T-cell (primary cell): ENCODE results near the gene HELZ2. TPM values are rescaled to one million over a fixed set of nuclear protein-coding genes. Genes with fewer than 3 reads are reported as not detected.

Experiments
- ATAC-seq, 4 experiments: fragments of 200-7000 bp in 3 of 4; fragments of 150-1000 bp in 1 of 4; cut with Tn5 transposase; replicated peaks in 1 of 4; 1 replicate in 3 of 4; 2 replicates in 1 of 4; pipeline ENCODE4 v1.10.0; 2021; ENCODE audit warnings: moderate library complexity in 3 of 4, mild to moderate bottlenecking in 2 of 4, moderate number of reproducible peaks in 1 of 4
- CTCF ChIA-PET, 2 donors: fragments of 300-600 bp; sonication (Branson Sonifier 250); formaldehyde crosslinking; loops; one replicate each; lab custom pipeline; 2022; ENCODE audit warnings: antibody characterized with exemption in 2 of 2; lab: Charles Lee
- POLR2A ChIA-PET, 2 donors: fragments of 300-600 bp; sonication (Branson Sonifier 250); formaldehyde crosslinking; loops; one replicate each; lab custom pipeline; 2022; ENCODE audit warnings: antibody characterized with exemption in 2 of 2; lab: Charles Lee
- DNase-seq, 35 experiments: peaks; one replicate each; pipeline versions ENCODE4 v3.0.0 to v3.0.0-alpha.2; 2013 to 2023
- H3K27ac ChIP-seq: one replicate; pipeline ENCODE4 v1.5.1; 2013; ENCODE audit warnings: low read length
- H3K27me3 ChIP-seq, 2 experiments: replicated peaks in 1 of 2; 1 replicate in 1 of 2; 2 replicates in 1 of 2; pipeline versions ENCODE4 v1.6.1 to v1.7.0; 2013; ENCODE audit warnings: low read length in 1 of 2, mixed read lengths in 1 of 2; ENCODE audit not compliant: control insufficient read depth in 2 of 2, insufficient read depth in 2 of 2; ENCODE audit errors: extremely low read depth in 1 of 2
- H3K36me3 ChIP-seq, 2 donors: 1 replicate in 1 of 2; 2 replicates in 1 of 2; pipeline versions ENCODE4 v1.6.1 to v1.7.0; 2013; ENCODE audit warnings: low read length in 1 of 2; ENCODE audit not compliant: control insufficient read depth in 2 of 2, insufficient read depth in 1 of 2; ENCODE audit errors: extremely low read depth in 1 of 2
- H3K4me1 ChIP-seq, 2 experiments: 1 replicate in 1 of 2; 2 replicates in 1 of 2; pipeline versions ENCODE4 v1.6.1 to v1.7.0; 2013; ENCODE audit warnings: low read length in 2 of 2, mixed read lengths in 1 of 2; ENCODE audit not compliant: insufficient read depth in 2 of 2, control insufficient read depth in 1 of 2; ENCODE audit errors: extremely low read depth in 1 of 2
- H3K4me3 ChIP-seq, 2 donors: 1 replicate in 1 of 2; 2 replicates in 1 of 2; pipeline versions ENCODE4 v1.5.1 to v1.7.0; 2013; ENCODE audit warnings: mild to moderate bottlenecking in 2 of 2, low read length in 1 of 2, moderate library complexity in 1 of 2; ENCODE audit not compliant: control insufficient read depth in 1 of 2; ENCODE audit errors: extremely low read depth in 1 of 2
- H3K9me3 ChIP-seq: 2 replicates; pipeline ENCODE4 v1.7.0; 2013
- H3K27ac Mint-ChIP-seq, 2 donors: one replicate each; pipeline ENCODE4 v1.8.0; 2020 to 2021; ENCODE audit warnings: mild to moderate bottlenecking in 2 of 2, mixed read lengths in 2 of 2
- H3K27me3 Mint-ChIP-seq, 2 donors: one replicate each; pipeline ENCODE4 v1.8.0; 2021 to 2022; ENCODE audit warnings: mixed read lengths in 2 of 2
- H3K36me3 Mint-ChIP-seq: one replicate; pipeline ENCODE4 v1.8.0; 2021; ENCODE audit warnings: mixed read lengths
- H3K4me1 Mint-ChIP-seq, 3 donors: one replicate each; pipeline ENCODE4 v1.8.0; 2020 to 2022; ENCODE audit warnings: mixed read lengths in 3 of 3, mild to moderate bottlenecking in 1 of 3
- H3K4me3 Mint-ChIP-seq, 3 donors: one replicate each; pipeline ENCODE4 v1.8.0; 2020 to 2022; ENCODE audit warnings: mild to moderate bottlenecking in 3 of 3, mixed read lengths in 3 of 3, moderate library complexity in 3 of 3
- H3K9me3 Mint-ChIP-seq, 3 donors: one replicate each; pipeline ENCODE4 v1.8.0; 2020 to 2022; ENCODE audit warnings: mixed read lengths in 3 of 3
- WGBS: methylation state at CpG from one replicate; pipeline ENCODE4 v1.1.5; 2013; ENCODE audit warnings: missing lambda C conversion rate; ENCODE audit not compliant: insufficient coverage; 5-methylcytosine and 5-hydroxymethylcytosine counted together
- total RNA-seq, 35 experiments: library from RNA in 6 of 35; stranded (reverse) in 6 of 35; fragments of 120-200 nt in 1 of 35; gene quantifications; one replicate each; pipeline versions ENCODE4 v1.2.1 to v1.2.4 and lab custom pipeline; 2013 to 2026

Gene HELZ2
- total RNA-seq, 5 donors from 2014 or later (not counting 1 experiment from before 2014, with no cell fraction given) = 31.6 to 73.0 (median 43.5) TPM

DNA sequence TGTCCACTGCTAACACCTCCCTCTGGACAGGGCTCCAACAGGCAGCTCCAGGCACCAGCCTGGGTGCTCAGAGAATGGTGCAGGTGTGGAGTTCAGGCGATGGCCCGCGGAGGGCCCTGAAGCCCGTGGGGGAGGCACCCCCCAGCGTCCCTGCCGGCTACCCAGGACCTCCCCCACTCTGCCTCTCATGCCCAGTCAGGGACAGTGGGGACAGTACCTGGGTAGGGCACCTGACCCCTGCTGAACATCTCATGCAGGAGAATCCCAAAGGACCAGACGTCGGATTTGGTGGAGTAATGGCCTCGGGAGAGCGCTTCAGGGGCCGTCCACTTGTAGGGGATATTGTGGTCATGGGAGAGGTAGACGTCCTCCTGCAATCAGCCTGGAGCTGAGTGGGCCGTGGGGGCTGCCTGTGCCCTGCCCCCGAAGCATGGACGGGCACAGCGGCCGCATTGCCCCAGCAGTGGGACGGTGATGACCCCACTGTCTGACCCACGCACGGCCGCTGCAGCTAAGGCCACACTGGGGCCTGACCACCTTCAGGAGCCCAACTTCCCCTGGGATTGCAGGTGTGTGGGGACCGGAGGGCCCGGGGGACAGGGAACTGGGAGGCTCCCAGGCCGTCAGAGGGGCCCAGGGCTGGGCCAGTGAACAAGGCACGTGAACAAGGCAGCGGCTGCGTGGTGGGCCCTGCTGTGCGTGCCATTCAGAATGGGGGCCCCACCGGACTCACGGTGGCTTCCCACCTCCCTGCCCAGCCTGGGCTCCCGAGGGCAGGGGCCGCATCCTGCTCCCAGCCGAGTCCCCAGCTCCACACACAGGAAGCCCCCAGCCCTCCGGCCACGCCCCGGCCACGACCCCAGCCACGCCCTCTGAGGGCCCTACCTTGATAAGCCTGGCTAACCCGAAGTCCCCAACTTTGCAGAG is 43.9 kb downstream of the HELZ2 start:
- H3K27me3 ChIP-seq = peaks cover 0 to 7% of the 10 kb centered on the region in 2 experiments
- ATAC-seq (no peak), DNase-seq (peak in 1 of 35 experiments; percentile 2)
- Mint-ChIP-seq H3K27me3 (no peaks in the 10 kb centered on the region), H3K27ac (no peak overlapping the region), H3K9me3 (no peaks in the 10 kb centered on the region), H3K36me3 (no peaks in the 10 kb centered on the region), H3K4me3 (no peak overlapping the region), H3K4me1 (peaks cover 0 to 9% (median 0%) of the 10 kb centered on the region in 3 donors)
- no peak overlapping the region for H3K27ac ChIP-seq
- H3K36me3 ChIP-seq = no peaks in the 10 kb centered on the region
- CTCF ChIA-PET = no interaction called here
- POLR2A ChIA-PET = interaction anchor here in 1 of 2 donors (0.6 kb wide), 2 partner anchors 7 to 10 kb away, joined by 3 to 4 read pairs; no protein-coding TSS in a partner anchor
- WGBS = 82% methylated on average over 27 of the region's 39 CpGs
- no peaks in the 10 kb centered on the region for H3K9me3 ChIP-seq
- no peak overlapping the region for H3K4me3 ChIP-seq
- H3K4me1 ChIP-seq = no peaks in the 10 kb centered on the region

DNA sequence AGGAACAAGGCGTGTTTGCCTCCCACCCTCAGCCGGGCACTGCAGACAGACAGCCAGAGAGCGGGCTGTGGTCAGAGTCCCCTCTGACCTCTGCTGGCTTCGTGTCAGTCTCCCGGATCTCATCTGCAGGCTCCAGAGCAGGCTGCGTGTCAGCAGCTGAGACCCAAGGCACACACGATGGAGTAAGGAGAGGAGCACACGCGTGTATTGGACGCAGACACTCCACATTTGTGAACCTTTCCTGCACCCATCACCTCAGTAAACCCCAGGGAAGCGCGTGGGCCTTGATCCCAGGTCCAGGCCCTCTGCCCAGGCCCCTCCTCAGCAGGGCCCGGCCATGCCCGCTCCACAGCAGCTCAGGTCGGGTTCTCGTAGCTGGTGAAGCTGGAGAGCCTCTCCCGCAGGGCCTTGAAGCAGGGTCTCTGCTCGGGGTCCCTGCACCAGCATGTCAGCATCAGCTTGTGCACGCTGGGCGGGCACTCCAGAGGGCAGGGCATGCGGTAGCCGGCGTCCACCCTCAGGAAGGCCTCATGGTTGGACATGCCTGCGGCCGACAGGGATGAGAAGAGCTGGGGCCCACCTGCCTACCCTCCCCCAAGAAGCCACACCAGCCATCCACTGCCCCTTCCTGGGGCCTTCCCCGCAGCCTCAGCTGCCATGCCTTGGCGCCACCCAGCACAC is 44.7 kb downstream of the HELZ2 start:
- POLR2A ChIA-PET = no interaction called here
- no peak for DNase-seq
- H3K27ac Mint-ChIP-seq = no peak overlapping the region

DNA sequence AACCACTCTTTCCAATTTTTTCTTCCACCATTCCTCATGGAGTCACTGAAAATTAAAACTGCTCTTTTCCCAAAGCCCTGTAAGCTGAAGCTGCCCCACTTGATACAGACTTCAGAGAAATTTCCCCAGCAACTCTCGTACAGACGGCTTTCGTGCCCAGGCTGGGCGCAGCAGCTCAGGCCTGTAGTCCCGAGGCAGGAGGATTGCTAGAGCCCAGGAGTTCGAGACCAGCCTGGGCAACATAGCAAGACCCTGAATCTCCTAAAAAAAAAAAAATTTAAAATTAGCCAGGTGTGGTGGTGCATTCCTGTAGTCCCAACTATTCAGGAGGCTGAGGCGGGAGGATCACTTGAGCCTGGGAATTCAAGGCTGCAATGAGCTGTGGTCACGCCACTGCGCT is 46.9 kb downstream of the HELZ2 start:
- Mint-ChIP-seq H3K27me3 (no peaks in the 10 kb centered on the region), H3K36me3 (peaks cover 9% of the 10 kb centered on the region), H3K27ac (peak overlapping the region in 1 of 2 donors; percentile 54), H3K4me1 (peaks cover 12 to 25% (median 20%) of the 10 kb centered on the region in 3 donors), H3K4me3 (no peak overlapping the region), H3K9me3 (no peaks in the 10 kb centered on the region)
- 85% methylated on average over 9 of the region's 9 CpGs for WGBS
- ATAC-seq (no peak), DNase-seq (no peak)
- Histone ChIP-seq H3K27me3 (peaks cover 0 to 9% of the 10 kb centered on the region in 2 experiments), H3K4me1 (peaks cover 0 to 6% of the 10 kb centered on the region in 2 experiments), H3K9me3 (no peaks in the 10 kb centered on the region), H3K27ac (no peak overlapping the region), H3K4me3 (no peak overlapping the region), H3K36me3 (peaks cover 4 to 11% of the 10 kb centered on the region in 2 donors)
- POLR2A ChIA-PET = no interaction called here
- CTCF ChIA-PET = no interaction called here

More for the DNA sequence above, 44.7 kb downstream of the HELZ2 start:
- Mint-ChIP-seq H3K27me3 (no peaks in the 10 kb centered on the region), H3K36me3 (no peaks in the 10 kb centered on the region), H3K4me1 (peaks cover 2 to 10% (median 6%) of the 10 kb centered on the region in 3 donors), H3K9me3 (no peaks in the 10 kb centered on the region), H3K4me3 (no peak overlapping the region)
- Histone ChIP-seq H3K27ac (no peak overlapping the region), H3K36me3 (no peaks in the 10 kb centered on the region), H3K27me3 (peaks cover 0 to 7% of the 10 kb centered on the region in 2 experiments), H3K9me3 (no peaks in the 10 kb centered on the region), H3K4me1 (no peaks in the 10 kb centered on the region), H3K4me3 (no peak overlapping the region)
- CTCF ChIA-PET = no interaction called here
- WGBS = 84% methylated on average over 23 of the region's 27 CpGs
- peak in 1 of 4 experiments; percentile 10 for ATAC-seq

DNA sequence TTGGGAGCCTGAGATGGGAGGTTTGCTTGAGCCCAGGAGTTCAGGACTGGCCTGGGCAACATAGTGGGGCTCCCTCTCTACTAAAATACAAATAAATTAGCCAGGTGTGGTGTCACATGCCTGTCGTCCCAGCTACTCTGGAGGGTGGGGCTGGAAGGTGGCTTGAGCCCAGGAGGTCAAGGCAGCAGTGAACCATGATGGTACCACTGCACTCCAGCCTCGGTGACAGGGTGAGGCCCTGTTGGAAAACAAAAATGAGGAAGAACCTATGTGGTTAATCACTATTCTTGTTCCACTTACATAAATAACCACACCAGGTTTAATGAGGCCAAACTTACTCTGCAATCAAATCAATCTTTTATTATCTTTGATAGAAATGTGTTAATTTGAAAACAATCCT is 48.1 kb downstream of the HELZ2 start:
- Histone ChIP-seq H3K27ac (no peak overlapping the region), H3K9me3 (no peaks in the 10 kb centered on the region), H3K4me3 (no peak overlapping the region), H3K36me3 (peaks cover 8 to 13% of the 10 kb centered on the region in 2 donors), H3K4me1 (peaks cover 3 to 18% of the 10 kb centered on the region in 2 experiments), H3K27me3 (peaks cover 0 to 9% of the 10 kb centered on the region in 2 experiments)
- ChIA-PET CTCF (no interaction called here), POLR2A (no interaction called here)
- H3K4me1 Mint-ChIP-seq = peaks cover 15 to 29% (median 20%) of the 10 kb centered on the region in 3 donors
- no peaks in the 10 kb centered on the region for H3K9me3 Mint-ChIP-seq
- H3K36me3 Mint-ChIP-seq = peaks cover 9% of the 10 kb centered on the region
- ATAC-seq (no peak), DNase-seq (no peak)
- WGBS = no CpG with 5 or more reads among the region's 2 CpGs
- H3K4me3 Mint-ChIP-seq = no peak overlapping the region
- H3K27ac Mint-ChIP-seq = no peak overlapping the region
- no peaks in the 10 kb centered on the region for H3K27me3 Mint-ChIP-seq

DNA sequence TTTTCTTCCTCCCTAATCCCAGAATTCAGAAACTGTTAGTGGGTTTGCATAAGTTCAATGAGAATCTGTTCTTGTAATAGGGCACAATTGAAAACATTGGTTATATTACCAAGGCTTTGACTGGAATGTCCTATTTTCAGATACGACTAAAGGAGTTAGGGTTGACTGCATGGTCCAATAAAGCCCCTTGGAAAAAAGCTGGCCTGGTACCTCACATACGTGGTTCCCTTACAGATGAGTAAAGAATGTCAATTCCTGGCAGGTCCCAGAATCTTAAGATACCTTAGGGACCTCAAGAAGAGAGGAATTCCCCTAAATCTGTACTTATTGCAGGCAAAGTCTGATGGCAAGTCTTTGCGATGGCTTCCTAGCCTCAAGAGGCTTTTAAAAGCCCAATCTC is 48.9 kb downstream of the HELZ2 start:
- Histone ChIP-seq H3K4me3 (no peak overlapping the region), H3K4me1 (peaks cover 3 to 18% of the 10 kb centered on the region in 2 experiments), H3K36me3 (peaks cover 8 to 13% of the 10 kb centered on the region in 2 donors), H3K27ac (no peak overlapping the region), H3K9me3 (no peaks in the 10 kb centered on the region), H3K27me3 (peaks cover 0 to 5% of the 10 kb centered on the region in 2 experiments)
- Mint-ChIP-seq H3K27ac (no peak overlapping the region), H3K27me3 (no peaks in the 10 kb centered on the region), H3K9me3 (no peaks in the 10 kb centered on the region), H3K36me3 (peaks cover 9% of the 10 kb centered on the region), H3K4me3 (no peak overlapping the region), H3K4me1 (peaks cover 15 to 29% (median 20%) of the 10 kb centered on the region in 3 donors)
- POLR2A ChIA-PET = no interaction called here
- 74% methylated on average over 2 of the region's 3 CpGs for WGBS
- no peak for DNase-seq
- ATAC-seq = no peak
- CTCF ChIA-PET = no interaction called here
